Trophoblast cell (in vitro differentiated cells and primary cell): Measurements from ENCODE around the gene CACNA1B.

Experiments used
- DNase-seq, 2 donors: peaks; one replicate each; pipeline ENCODE4 v3.0.0-alpha.2; 2016
- H2AFZ ChIP-seq: 2 replicates; pipeline ENCODE4 v1.6.1; 2013; ENCODE audit warnings: low read length, moderate library complexity, mild to moderate bottlenecking; ENCODE audit not compliant: insufficient read depth, poor library complexity
- H2AK5ac ChIP-seq: 2 replicates; pipeline ENCODE4 v1.6.1; 2013; ENCODE audit warnings: mild to moderate bottlenecking, low read length
- H2BK120ac ChIP-seq: 2 replicates; pipeline ENCODE4 v1.6.1; 2013; ENCODE audit warnings: low read length, mild to moderate bottlenecking, moderate library complexity; ENCODE audit not compliant: insufficient read depth, poor library complexity
- H2BK12ac ChIP-seq: 2 replicates; pipeline ENCODE4 v1.6.1; 2013; ENCODE audit warnings: mild to moderate bottlenecking, low read length, moderate library complexity
- H2BK5ac ChIP-seq: 2 replicates; pipeline ENCODE4 v1.6.1; 2013; ENCODE audit warnings: low read length, low read depth, moderate library complexity, mild to moderate bottlenecking; ENCODE audit not compliant: poor library complexity
- H3K14ac ChIP-seq: 2 replicates; pipeline ENCODE4 v1.6.1; 2013; ENCODE audit warnings: mild to moderate bottlenecking, low read length
- H3K18ac ChIP-seq: 2 replicates; pipeline ENCODE4 v1.6.1; 2013; ENCODE audit warnings: mild to moderate bottlenecking, low read length
- H3K23ac ChIP-seq: 2 replicates; pipeline ENCODE4 v1.6.1; 2013; ENCODE audit warnings: low read length
- H3K27ac ChIP-seq: 2 replicates; pipeline ENCODE4 v1.5.1; 2013; ENCODE audit warnings: low read depth, mild to moderate bottlenecking, inconsistent platforms, low read length, moderate library complexity
- H3K27me3 ChIP-seq: 2 replicates; pipeline ENCODE4 v1.6.1; 2013; ENCODE audit warnings: inconsistent platforms, mild to moderate bottlenecking, low read length, moderate library complexity; ENCODE audit not compliant: insufficient read depth
- H3K36me3 ChIP-seq, 2 experiments: 1 replicate in 1 of 2; 2 replicates in 1 of 2; pipeline ENCODE4 v1.6.1; 2013; ENCODE audit warnings: low read length in 2 of 2, mild to moderate bottlenecking in 2 of 2, moderate library complexity in 1 of 2; ENCODE audit not compliant: insufficient read depth in 2 of 2, control insufficient read depth in 1 of 2
- H3K4ac ChIP-seq: 2 replicates; pipeline ENCODE4 v1.6.1; 2013; ENCODE audit warnings: low read depth, mild to moderate bottlenecking, low read length, moderate library complexity
- H3K4me1 ChIP-seq, 2 experiments: 1 replicate in 1 of 2; 2 replicates in 1 of 2; pipeline ENCODE4 v1.6.1; 2013; ENCODE audit warnings: low read length in 2 of 2, mild to moderate bottlenecking in 2 of 2, moderate library complexity in 1 of 2; ENCODE audit not compliant: insufficient read depth in 2 of 2, control insufficient read depth in 1 of 2
- H3K4me2 ChIP-seq: 2 replicates; pipeline ENCODE4 v1.6.1; 2013; ENCODE audit warnings: inconsistent platforms, mild to moderate bottlenecking, low read length, moderate library complexity
- H3K4me3 ChIP-seq: 2 replicates; pipeline ENCODE4 v1.5.1; 2013; ENCODE audit warnings: mild to moderate bottlenecking, low read depth, low read length, inconsistent platforms
- H3K79me1 ChIP-seq: one replicate; pipeline ENCODE4 v1.6.1; 2013; ENCODE audit warnings: low read length
- H3K79me2 ChIP-seq: 2 replicates; pipeline ENCODE4 v1.6.1; 2013; ENCODE audit warnings: low read length, mild to moderate bottlenecking; ENCODE audit not compliant: control insufficient read depth, insufficient read depth, poor library complexity
- H3K9ac ChIP-seq: 2 replicates; pipeline ENCODE4 v1.6.1; 2013; ENCODE audit warnings: mild to moderate bottlenecking, low read length
- H3K9me3 ChIP-seq: 2 replicates; pipeline ENCODE4 v1.6.1; 2013; ENCODE audit warnings: low read depth, mild to moderate bottlenecking, control low read depth, inconsistent platforms, low read length; ENCODE audit not compliant: insufficient read depth
- H4K12ac ChIP-seq: 2 replicates; pipeline ENCODE4 v1.6.1; 2013; ENCODE audit warnings: low read depth, mild to moderate bottlenecking, low read length, moderate library complexity
- H4K8ac ChIP-seq: 2 replicates; pipeline ENCODE4 v1.6.1; 2013; ENCODE audit warnings: low read depth, mild to moderate bottlenecking, low read length, moderate library complexity
- H4K91ac ChIP-seq: one replicate; pipeline ENCODE4 v1.6.1; 2013; ENCODE audit warnings: low read depth, mild to moderate bottlenecking, low read length, moderate library complexity
- WGBS: extraction: QIAGEN DNeasy Blood & Tissue Kit; methylation state at CpG from one replicate; pipeline ENCODE4 v1.1.7; 2013; ENCODE audit warnings: missing lambda C conversion rate; ENCODE audit not compliant: insufficient read length, insufficient coverage; ENCODE audit errors: extremely low coverage; 5-methylcytosine and 5-hydroxymethylcytosine counted together

Gene CACNA1B

GRCh38 chr9:138118601-138119071 lies 241.1 kb downstream of the CACNA1B start:
- no peak overlapping the region for H3K4me2 ChIP-seq
- H3K4me3 ChIP-seq = no peak overlapping the region
- no peak overlapping the region for H2AK5ac ChIP-seq
- H2BK5ac ChIP-seq = no peak overlapping the region
- no peaks in the 10 kb centered on the region for H3K36me3 ChIP-seq
- no CpG with 5 or more reads among the region's 14 CpGs for WGBS
- no peak overlapping the region for H3K14ac ChIP-seq
- no peaks in the 10 kb centered on the region for H3K79me1 ChIP-seq
- no peak for DNase-seq
- H3K79me2 ChIP-seq = no peaks in the 10 kb centered on the region
- no peak overlapping the region for H2BK12ac ChIP-seq
- no peak overlapping the region for H4K12ac ChIP-seq
- H2AFZ ChIP-seq = no peak overlapping the region
- no peaks in the 10 kb centered on the region for H3K4me1 ChIP-seq
- no peak overlapping the region for H2BK120ac ChIP-seq
- H3K4ac ChIP-seq = no peak overlapping the region
- H3K9ac ChIP-seq = no peak overlapping the region
- no peak overlapping the region for H4K91ac ChIP-seq
- no peak overlapping the region for H3K27ac ChIP-seq
- H4K8ac ChIP-seq = no peak overlapping the region
- H3K9me3 ChIP-seq = peaks cover 87% of the 10 kb centered on the region
- H3K27me3 ChIP-seq = no peaks in the 10 kb centered on the region
- no peak overlapping the region for H3K23ac ChIP-seq
- H3K18ac ChIP-seq = no peak overlapping the region

GRCh38 chr9:138119202-138120027 lies 241.8 kb downstream of the CACNA1B start:
- DNase-seq = no peak
- Histone ChIP-seq H3K23ac (no peak overlapping the region), H3K4me1 (no peaks in the 10 kb centered on the region), H3K14ac (no peak overlapping the region), H2AK5ac (no peak overlapping the region), H3K79me2 (no peaks in the 10 kb centered on the region), H4K12ac (no peak overlapping the region), H2BK120ac (no peak overlapping the region), H2AFZ (no peak overlapping the region), H2BK12ac (no peak overlapping the region), H3K18ac (no peak overlapping the region), H2BK5ac (no peak overlapping the region), H3K4me2 (no peak overlapping the region), H3K4me3 (no peak overlapping the region), H4K91ac (no peak overlapping the region), H3K79me1 (no peaks in the 10 kb centered on the region), H3K4ac (no peak overlapping the region), H3K36me3 (no peaks in the 10 kb centered on the region), H3K27me3 (no peaks in the 10 kb centered on the region), H3K9ac (no peak overlapping the region), H3K27ac (no peak overlapping the region), H4K8ac (no peak overlapping the region), H3K9me3 (peaks cover 83% of the 10 kb centered on the region)
- no CpG with 5 or more reads among the region's 25 CpGs for WGBS

GRCh38 chr9:138120072-138120471 lies 242.5 kb downstream of the CACNA1B start:
- H3K79me2 ChIP-seq = no peaks in the 10 kb centered on the region
- no peak overlapping the region for H2BK12ac ChIP-seq
- no peak overlapping the region for H2BK120ac ChIP-seq
- H4K12ac ChIP-seq = no peak overlapping the region
- no peak overlapping the region for H2BK5ac ChIP-seq
- H4K91ac ChIP-seq = no peak overlapping the region
- no peak overlapping the region for H3K14ac ChIP-seq
- H3K4me2 ChIP-seq = no peak overlapping the region
- H3K9ac ChIP-seq = no peak overlapping the region
- H3K4ac ChIP-seq = no peak overlapping the region
- no peaks in the 10 kb centered on the region for H3K79me1 ChIP-seq
- no peaks in the 10 kb centered on the region for H3K4me1 ChIP-seq
- DNase-seq = no peak
- H3K36me3 ChIP-seq = no peaks in the 10 kb centered on the region
- no peak overlapping the region for H3K18ac ChIP-seq
- no peak overlapping the region for H4K8ac ChIP-seq
- H3K27me3 ChIP-seq = no peaks in the 10 kb centered on the region
- no peak overlapping the region for H2AFZ ChIP-seq
- H3K27ac ChIP-seq = no peak overlapping the region
- H3K23ac ChIP-seq = no peak overlapping the region
- H3K4me3 ChIP-seq = no peak overlapping the region
- no CpG with 5 or more reads among the region's 23 CpGs for WGBS
- H3K9me3 ChIP-seq = peaks cover 80% of the 10 kb centered on the region
- H2AK5ac ChIP-seq = no peak overlapping the region

GRCh38 chr9:138120511-138121437 lies 243.2 kb downstream of the CACNA1B start:
- no peak overlapping the region for H4K91ac ChIP-seq
- no peak for DNase-seq
- no peak overlapping the region for H3K27ac ChIP-seq
- no peaks in the 10 kb centered on the region for H3K36me3 ChIP-seq
- no peak overlapping the region for H3K4ac ChIP-seq
- H2AK5ac ChIP-seq = no peak overlapping the region
- no peak overlapping the region for H2BK12ac ChIP-seq
- no peak overlapping the region for H3K14ac ChIP-seq
- H3K4me3 ChIP-seq = no peak overlapping the region
- H3K9me3 ChIP-seq = peaks cover 74% of the 10 kb centered on the region
- H3K18ac ChIP-seq = no peak overlapping the region
- H4K12ac ChIP-seq = no peak overlapping the region
- H4K8ac ChIP-seq = no peak overlapping the region
- no peak overlapping the region for H3K4me2 ChIP-seq
- H3K23ac ChIP-seq = no peak overlapping the region
- no peaks in the 10 kb centered on the region for H3K4me1 ChIP-seq
- no peaks in the 10 kb centered on the region for H3K27me3 ChIP-seq
- H2BK5ac ChIP-seq = no peak overlapping the region
- no peak overlapping the region for H2AFZ ChIP-seq
- no CpG with 5 or more reads among the region's 36 CpGs for WGBS
- no peaks in the 10 kb centered on the region for H3K79me2 ChIP-seq
- H2BK120ac ChIP-seq = no peak overlapping the region
- H3K79me1 ChIP-seq = no peaks in the 10 kb centered on the region
- H3K9ac ChIP-seq = no peak overlapping the region
